Central memory CD4-positive, alpha-beta T cell (primary cell): Measurements from ENCODE around the gene TSPAN7.

Experiments used
- DNase-seq: peaks from one replicate; pipeline ENCODE4 v3.0.0; 2022
- total RNA-seq, 3 experiments: gene quantifications; one replicate each; lab custom pipeline; 2026; lab: John Stamatoyannopoulos, UW

The TSPAN7 gene, protein sequence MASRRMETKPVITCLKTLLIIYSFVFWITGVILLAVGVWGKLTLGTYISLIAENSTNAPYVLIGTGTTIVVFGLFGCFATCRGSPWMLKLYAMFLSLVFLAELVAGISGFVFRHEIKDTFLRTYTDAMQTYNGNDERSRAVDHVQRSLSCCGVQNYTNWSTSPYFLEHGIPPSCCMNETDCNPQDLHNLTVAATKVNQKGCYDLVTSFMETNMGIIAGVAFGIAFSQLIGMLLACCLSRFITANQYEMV
- total RNA-seq = 0.11 to 0.39 (median 0.27) reads per million in 3 experiments

DNA sequence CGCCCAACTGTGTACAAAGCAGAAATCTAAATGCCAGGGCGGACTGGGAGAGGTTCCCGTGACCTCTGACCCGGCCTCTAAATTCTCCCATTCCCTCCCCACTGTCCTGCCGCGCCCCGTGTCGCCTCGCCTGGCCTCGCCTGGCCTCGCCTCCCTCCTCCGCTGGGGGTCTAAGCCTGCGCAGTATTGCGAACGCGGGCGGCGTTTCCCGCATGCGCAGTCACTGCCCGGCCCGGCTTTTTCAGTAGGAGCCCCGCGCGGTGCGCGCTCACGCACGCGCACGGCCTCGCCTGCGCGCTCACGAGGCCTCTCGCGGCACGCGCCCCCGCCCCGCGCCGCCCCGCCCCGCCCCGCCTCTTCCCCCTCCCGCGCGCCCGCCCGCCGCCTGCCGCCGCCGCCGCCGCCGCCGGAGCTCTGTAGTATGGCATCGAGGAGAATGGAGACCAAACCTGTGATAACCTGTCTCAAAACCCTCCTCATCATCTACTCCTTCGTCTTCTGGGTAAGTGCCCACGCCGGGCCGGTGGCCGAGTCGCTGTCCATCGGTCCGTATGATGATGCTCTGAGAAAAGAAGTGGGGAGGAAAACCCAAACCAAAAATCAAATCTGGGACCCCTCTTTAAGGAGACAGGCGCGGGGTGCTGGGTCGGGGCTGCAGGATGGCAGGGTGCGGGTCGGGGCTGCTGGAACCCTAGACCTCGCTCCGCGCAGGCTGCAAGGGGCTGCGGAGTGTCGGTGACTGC is at the start of gene TSPAN7:
Gene TSPAN7 (plus strand): TSS at position 417 of the 743 bp plus-strand sequence. CDS start 5 bp downstream, at position 422.
- peak; percentile 74 for DNase-seq

DNA sequence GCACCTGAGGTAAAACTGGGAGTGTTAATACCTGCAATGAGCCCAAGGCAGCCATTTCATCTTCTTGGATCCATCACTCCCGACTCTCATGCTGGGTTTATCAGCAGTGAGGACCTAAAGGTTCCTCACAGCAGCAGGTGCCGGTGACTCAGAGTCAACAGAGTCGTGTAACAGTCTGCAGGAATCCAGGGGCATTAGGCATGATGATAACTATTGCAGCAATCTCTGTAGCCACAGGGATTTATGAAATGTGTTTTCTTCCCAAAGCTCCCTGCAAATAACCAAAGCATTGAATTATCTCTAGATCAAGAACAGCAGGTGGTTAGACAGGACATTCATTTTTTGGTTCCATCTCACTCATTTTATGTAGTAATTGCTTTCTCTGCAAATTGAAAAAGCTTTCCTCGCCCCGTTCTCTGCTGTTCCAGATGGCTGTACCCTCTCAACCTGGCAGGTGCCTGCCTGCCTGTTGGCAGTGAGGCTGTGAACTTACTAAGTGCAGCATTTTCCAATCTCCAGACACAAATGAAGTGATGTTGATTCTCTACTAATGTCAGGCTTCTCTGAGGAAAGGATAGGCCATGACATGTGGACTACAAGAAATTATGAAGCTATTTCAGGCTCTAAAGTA is 48.1 kb upstream of the TSPAN7 start:
- no peak for DNase-seq

DNA sequence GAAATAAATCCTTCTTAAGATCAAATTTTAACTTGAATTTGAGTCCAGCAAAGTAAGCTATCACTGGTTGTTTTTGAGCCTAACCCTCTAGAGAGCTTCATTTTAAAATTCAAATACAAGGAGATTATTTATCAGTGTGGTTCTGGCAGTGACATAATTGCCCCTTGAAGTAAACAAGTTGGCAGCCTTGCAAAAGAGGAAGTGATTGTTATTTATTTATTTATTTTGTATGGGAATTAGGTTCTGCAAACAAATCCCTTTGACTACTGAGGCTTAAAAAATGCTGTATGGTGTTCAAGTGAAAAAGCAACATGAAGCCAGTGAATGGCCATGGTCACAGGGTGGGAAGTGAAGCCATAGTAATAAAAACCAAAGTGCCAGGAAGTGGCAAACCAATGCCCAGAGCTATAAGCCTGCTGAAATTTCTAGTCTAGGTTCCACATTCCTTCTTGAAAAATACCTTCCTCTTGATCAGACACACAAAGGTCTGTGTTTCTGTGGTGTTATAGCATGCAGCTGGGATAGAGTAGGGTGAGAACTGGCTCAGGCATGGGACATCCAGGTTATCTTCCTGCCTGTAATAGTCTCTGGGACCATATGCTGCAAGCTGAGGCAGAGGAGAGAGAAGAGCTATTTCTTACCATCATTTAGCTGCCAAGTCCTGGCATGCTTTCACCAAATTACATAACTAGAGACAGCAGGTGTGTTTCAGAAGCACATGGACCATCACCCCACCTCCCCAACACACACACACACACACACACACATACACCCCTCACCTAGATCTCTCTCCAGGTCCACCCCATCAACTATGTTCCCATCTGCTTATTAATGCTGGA is 47.1 kb upstream of the TSPAN7 start:
- DNase-seq = no peak

DNA sequence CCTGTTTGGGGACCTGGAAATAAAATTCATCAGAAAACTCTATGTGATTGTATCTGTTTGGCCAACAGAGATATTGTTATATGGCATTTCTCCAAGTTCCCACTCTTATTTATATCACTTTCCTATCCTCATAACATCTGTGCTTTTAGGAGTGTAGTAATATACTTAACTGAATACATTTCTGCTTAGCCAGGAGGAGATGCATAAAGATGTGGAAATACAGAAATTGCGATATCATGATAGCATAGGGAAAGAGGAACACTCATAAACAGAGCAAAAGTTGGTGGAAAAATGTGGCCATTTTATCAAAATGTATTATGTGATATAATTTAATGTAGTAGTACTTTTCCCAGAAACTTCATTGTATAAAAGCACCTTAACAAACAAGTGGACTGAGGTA is 46.1 kb upstream of the TSPAN7 start:
- no peak for DNase-seq

DNA sequence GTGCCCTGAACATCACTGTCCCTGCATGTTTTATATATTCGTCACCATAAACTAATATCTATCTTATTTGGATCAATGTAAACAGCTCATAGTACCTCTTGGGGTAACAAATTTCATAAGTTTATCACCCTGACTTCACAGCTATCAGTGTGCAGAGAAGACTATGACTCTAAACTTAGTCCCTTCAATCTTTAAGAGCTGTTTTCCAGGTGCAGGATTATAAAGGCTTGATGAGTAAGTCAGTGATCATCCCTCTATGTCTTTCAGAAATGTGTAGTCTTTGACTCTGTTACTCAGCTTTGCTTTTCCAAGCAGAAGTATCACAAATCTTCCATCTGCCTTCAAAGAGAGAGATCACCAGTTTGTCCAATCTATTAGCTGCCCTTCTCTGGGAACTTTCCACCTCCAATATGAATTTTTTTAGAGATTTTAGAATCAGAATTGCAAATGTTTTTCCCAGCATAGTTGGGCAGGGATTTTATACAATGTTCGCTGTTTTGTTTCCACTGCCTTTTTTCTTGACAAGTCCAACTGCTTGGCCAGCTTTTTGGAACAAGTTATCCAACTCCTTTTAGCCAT is 45.1 kb upstream of the TSPAN7 start:
- DNase-seq = no peak

DNA sequence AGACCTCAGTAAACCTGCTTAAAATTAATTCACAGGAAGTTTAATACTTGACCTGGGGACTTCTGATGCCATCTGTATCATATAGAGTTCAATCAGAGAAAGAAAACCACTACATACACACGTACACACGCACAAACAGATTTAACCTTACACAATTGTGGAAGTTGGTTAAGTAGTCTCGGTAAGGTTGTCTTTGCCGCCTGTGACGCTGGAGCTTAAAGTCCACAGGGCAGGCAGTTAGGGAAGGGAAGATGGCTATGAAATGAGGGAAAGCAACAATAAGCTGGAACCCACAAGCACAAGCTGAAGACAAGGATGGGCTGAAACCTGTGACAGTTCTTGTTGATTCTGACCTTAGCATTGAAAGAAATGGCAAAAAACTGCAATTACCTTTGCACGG is 41.7 kb upstream of the TSPAN7 start:
- DNase-seq = no peak

DNA sequence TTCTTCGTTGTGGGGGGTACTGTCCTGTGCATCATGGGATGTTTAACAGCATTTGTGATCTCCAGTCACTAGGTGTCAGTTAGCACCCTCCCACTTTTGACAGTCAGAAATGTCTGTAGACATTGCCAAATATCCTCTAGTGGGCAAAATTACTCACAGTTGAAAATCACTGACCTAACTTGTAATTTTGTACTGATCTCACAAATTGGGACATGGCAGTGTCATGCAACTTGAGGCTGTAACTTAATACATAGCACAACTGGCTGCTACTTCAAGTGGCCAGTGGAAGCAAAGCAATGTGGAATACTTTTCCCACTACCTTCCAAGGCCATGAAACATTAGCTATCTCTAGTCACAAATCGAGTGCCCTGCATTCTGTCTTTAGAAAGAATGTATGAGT is 23.2 kb upstream of the TSPAN7 start:
- DNase-seq = no peak

DNA sequence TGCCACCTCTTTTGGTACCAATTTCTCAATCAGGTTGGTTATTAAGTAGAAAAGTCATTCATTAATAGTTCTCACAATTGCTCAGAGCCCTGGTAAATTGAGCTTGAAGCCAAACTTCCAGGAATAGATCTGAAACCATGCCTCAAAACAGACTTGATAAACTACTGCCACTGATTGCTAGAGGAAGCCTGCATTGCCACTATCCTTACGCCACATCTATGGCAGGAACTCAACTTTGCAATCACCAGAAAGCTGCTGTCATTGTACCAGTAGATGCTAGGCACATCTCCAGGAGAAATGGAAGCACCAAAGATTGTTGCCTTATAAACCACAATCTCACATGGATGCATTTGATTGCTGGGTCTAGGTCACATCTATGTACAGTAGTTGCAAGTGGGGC is 21.6 kb upstream of the TSPAN7 start:
- no peak for DNase-seq

DNA sequence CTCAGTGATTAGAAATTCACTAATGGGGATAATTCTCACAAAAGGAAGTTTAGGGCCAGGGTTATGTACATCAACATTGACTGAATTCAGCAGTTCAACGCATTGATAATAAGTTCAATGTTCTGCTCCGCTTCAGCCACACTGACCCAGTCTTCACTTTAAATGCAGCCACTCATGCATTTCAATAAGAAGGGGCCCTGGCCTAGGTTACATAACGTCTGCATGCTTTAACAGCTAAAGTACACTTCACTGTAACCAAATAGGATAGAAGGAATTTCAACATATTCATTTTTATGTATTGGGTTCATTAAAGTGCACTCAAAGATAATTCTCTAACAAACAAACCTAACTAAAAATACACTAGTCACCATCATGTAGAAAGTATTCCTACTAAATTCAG is 12.8 kb upstream of the TSPAN7 start:
- DNase-seq = no peak

DNA sequence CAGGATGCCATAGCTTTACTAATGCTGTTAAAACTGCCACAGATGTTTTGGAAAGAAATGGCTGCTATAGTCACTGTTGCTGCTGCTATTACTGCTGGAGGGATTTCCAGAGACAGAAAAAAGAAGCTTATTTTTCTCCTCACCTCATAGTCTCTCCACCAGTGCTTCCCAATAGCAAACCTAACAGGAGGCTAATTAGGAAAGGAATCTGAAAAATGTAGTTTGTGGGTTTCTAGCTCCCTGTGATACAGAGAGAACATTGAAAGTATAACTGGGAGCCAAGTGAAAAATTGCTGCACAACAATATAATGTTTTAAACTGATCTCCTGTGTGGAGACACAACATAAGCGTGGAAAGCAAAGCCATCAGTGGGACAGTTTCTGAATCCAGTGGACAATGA is 8.6 kb upstream of the TSPAN7 start:
- DNase-seq = no peak

DNA sequence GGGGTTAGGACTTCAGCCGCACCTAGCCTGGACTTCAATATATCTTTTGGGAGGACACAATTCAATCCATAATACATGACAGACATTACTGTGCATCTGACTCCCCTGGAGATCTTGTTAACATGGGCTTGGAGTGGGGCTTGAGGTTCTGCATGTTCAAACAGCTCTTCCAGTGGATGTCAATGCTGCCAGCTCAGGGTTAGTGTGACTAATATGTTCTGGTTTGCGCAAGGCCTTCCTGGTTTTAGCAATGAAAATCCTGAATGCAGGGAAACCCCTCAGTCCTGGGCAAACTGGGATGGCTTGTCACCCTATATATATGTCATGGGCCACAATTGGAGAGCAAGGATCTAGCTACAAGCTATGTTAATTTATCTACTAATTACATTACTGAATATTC is 2.7 kb upstream of the TSPAN7 start:
- DNase-seq = no peak

DNA sequence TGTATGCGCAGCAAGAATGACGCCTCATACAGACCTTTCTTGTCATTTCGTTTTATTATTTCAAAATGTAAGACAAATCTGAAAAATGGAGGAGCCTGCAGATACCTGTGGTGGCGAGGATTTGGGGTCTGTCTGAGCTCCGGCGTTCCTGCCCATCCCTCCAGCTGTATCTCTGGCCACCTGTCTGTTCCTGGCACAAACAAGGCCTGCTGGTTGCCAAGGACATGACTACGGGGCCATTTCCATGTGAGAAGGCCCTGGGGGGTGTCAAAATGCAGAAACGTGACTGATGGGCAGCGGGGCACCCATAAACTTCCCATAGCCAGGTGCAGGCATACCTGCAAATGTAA is 591 bp upstream of the TSPAN7 start:
- DNase-seq = no peak

DNA sequence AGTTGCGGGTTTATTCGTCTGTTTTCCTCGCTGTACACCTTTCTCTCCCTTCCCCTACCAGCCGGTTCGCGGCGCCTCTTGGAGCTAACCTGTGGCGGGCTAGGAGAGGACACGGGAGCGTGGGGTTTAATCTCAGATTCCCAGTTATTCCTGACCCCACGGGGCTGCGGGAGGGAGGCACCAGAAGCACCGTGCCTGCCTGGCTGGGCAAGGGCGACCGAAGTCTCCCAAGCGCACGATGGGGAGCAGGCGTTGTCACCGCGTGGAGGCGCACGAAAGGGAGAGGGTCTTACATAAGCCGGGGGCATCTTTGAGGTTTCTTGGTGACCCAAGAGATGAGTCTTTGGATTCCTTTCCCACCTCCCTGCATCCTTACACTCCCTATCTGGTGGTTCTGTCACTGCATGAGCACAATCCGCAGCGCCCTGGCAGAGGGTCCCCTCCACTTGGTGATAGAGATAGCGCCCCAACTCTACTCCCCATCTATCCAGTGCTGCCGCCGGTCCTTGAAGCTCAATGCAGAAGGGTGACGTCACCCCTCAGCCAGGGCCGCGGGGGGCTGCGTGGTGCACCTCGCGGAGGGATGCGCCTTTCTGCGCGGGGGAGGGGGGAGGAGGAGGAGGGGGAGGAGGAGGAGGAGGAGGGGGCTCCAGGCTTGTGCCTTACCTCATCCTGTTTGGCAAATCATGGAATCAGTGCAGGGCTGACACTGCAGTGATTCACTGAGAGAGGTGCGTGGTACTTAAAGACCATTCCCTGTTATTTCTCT is 793 bp downstream of the TSPAN7 start:
- no peak for DNase-seq

DNA sequence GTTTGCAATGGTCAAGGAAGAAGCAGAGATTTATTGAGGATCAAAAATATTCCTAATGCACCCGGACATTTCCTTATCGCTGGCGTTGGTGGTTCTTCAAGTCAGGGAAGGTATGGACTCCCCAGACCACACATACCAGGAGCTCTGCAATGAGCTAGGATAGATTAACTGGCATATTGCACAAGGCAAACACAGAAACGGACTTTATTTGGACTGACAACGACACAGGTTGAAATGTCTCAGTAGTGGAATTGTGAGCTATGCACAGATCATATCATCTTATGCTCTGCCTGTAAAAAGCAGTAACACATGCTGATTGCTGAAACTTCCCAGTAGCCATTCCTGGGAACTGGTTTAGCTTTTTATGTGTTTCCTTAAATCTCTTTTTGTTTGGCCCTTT is 1.7 kb downstream of the TSPAN7 start:
- no peak for DNase-seq

DNA sequence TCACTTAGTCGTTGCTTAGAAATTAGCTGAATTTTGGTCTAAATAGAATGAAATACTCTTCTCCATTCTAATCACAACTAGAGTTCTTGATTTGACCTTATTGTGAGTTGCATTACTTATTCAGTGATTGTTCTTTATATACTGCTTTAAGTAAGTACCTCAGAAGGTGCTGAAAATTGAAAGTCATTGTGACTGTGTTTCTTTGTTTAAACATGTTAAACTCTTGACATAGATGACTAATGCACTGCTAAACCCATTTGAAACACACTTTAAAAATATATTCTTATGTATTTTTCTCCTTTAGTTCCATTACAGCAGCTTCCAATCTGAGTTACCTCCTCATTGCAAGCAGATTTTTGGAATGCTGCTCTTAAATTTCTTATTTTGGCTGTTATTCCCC is 9.1 kb downstream of the TSPAN7 start:
- DNase-seq = no peak

DNA sequence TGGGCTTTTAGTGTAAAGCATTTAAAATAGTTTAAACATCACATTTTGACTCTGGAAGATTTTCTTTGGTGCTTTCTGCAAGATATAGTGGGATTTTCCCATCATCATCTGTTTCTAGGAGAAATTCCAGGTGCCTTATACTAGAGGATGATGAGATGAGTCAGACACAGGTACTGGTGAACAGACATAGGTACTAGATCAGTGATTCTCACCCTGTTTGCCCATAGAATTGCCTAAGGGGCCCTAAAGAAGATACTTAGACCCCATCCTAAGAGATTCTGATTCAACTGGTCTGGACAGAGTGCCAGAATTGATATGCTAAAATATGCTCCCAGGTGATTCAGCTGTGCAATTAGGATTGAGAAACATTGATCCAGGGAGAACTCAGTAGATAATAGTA is 9.7 kb downstream of the TSPAN7 start:
- DNase-seq = no peak

DNA sequence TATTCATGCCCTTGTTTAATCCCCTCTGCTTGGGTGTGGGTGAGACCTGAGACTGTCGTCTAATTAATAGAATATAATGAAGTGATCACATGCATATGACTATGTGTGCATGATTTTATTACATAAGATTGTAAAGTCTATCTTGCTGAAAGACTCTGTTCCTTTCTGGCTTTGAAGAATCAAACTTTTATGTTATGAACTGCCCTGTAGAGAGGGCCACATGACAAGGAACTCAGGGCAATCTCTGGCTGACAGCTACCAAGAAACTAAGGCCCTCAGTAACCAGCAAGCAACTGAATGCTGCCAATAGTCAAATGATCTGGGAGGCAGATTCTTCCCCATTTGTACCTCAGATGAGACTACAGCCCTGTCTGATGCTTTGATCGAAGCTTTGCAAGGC is 13.5 kb downstream of the TSPAN7 start:
- no peak for DNase-seq

DNA sequence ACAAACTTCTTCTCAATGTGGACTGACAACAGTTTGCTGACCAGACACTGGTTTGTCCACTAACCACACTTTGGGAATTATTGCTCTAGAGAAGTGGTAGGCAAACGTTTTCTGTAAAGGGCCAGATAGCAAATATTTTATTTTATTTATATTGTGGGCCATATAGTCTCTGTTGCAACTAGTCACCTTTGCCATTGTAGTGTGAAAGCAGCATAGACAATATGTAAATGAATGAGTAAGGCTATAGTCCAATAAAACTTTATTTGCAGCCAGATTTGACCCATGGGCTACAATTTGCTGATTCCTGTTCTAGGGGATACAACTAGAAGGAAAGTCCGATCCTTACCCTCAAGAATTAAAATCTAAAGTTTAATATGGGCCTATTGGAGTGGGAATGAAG is 14.5 kb downstream of the TSPAN7 start:
- no peak for DNase-seq

DNA sequence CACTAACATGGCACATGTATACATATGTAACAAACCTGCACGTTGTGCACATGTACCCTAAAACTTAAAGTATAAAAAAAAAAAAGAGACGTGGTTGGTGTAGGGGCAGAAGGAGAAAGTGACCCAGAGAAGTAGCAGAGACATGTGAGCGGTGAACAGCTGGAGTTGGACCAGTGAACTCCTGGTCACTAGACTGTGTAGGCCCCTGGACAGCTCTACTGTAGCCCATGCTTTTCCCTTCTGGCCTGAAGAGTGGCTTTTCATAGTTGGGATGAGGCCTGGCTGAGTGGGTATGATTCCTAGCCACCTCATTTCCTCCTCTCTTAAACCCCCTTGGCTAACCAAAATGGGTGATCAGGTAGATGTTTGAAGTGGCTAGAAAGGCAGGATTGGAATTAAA is 16.4 kb downstream of the TSPAN7 start:
- no peak for DNase-seq

DNA sequence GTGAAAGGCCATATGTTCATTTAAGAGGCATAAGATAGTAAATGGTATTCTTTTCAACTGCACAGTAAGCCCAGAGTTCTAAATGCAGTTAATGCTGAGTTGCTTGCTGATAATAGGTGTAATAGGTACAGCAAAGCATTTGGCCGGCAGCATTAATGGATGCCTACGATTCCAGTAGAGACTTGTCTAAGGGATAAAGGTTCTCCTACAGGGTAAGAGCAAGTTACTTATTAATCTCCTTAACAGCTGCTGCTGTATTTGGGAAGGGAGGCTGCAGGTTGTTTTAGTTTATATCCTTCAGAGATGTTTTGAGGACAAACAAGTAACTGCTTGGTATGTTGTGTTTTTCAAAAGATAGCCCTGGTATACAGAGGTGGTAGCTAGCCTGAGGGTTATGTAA is 16.8 kb downstream of the TSPAN7 start:
- DNase-seq = no peak

DNA sequence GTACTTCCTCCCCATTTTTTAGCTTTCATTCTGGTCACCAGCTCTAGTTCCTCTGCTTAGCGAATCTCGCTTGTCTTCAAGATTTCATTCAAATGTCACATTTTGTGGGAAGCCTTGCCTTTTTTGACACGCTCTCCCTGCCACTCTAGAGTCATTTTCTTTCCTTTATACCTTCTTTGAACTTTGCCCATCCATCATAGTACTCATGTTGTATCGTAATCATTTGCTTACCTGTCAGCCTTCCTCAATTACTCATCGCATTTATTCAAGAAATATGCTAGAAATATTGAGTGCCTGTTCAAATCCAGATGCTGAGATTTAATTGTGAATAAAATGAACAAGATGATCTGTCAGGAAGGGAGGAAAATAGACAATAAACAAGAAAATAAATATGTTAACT is 21.8 kb downstream of the TSPAN7 start:
- no peak for DNase-seq

DNA sequence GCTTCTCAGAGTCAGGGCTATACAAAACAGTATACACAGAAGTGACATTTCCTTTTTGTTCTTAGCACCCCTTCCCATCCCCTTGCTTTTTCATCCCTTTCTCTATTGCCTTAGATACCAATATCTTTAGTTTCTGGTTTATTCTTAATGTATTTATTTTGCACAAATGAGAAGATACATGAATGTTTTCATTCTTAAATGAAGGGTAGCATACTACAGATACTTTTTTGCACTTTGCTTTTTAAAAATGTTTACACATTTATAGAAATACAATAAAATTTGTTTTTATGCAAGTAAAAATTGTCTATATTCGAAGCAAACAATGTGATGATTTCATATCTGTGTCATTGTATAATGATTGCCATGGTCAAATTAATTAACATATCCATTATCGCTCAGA is 33.1 kb downstream of the TSPAN7 start:
- no peak for DNase-seq
